T1000 (cell line): Measurements from ENCODE around the gene ARHGEF11.

Experiments used
- DNase-seq: peaks from one replicate; lab custom pipeline; 2025; ENCODE audit warnings: mixed read lengths; lab: John Stamatoyannopoulos, UW

ARHGEF11 gene

DNA sequence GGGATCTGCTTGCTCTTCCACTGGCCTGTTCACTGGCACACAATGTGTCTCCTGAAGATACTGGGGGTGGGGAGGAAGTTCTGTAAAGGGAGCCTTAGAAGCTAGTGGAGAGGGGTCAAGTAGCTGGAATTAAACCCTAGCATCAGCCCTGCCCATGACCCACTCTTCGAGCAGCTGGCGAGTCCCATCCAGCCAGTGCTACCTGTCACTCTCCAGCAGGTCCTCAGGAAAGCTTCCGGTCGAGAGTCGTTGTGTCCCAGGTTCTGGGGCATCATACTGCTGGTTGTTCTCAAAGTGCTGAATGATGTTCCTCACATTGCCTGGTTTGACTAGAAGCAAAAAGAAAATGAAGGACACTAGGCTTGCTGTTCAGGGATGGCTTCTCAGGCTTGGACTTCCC lies 94.2 kb downstream of the ARHGEF11 start:
- DNase-seq, result no peak

DNA sequence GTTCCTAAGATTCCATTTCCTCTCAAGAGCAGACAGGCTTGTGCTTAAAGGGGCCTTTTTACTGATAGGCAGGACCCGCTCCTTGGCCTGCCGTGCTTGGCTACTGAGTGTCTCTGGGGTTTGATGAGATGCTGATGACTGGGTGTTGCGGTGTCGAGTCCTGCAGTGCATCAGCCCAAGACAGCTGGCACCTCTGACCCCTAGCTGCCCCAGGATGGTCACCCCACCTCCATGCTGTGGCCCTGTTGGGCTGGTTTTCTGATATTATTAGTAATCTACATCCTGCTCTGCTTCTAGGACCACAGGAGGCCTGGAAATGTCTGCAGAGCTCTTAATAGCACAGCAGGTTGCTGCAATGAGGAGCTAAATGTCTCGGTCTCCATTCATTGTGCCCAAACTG lies 96.4 kb downstream of the ARHGEF11 start:
- no peak for DNase-seq

DNA sequence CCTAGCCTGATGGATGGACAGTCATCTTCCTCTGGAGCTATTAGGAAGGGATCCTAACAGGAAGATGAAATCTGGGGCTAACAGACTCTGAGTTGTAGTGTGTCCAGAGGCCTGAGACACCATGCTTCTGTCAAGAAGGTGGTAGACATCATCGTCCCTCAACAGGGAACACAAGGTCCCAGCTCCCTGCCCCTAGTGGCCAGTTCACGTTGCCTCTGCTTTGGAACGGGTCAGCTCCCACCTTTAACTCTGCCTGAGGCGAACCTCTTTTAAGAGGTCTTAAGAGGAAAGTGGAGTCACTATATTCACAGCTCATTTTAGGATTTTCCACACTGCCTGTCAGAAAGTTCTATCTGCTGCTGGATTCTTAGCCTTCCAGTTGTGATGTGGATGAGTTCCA lies 96.8 kb downstream of the ARHGEF11 start:
- no peak for DNase-seq

DNA sequence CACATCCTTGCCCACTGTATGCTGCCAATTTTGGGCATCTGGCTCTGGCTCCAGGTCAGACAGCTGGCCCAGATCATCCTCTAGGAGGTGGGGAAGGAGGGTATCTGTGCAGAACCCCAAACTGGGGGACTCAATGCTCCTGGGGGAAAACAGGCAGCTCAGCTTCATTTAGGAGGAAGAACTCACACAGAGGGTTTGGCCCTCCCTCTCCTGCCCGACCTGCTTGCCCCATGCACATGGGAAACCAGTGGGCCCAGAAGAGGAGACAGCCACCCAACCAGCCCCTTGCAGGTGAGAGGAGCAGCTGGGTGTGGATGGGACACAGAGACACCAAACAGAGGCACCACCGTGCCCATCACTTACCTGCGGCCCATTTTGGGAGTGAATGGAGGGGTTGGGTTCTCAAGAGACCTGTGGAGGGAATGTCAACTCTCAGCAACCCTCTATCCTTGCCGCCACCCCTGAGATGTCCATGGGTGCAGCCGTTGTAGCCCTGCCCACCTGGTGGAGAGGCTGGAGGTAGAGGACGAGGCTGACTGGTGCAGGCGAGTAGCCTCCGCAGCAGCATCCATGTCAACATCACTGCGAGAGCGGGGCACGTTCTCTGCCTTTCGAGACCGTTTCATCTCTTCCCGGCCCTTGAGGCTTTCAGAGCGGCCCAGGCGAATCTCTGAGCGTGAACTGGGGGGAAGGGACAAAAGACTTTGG lies 97.6 kb downstream of the ARHGEF11 start:
- no peak for DNase-seq

DNA sequence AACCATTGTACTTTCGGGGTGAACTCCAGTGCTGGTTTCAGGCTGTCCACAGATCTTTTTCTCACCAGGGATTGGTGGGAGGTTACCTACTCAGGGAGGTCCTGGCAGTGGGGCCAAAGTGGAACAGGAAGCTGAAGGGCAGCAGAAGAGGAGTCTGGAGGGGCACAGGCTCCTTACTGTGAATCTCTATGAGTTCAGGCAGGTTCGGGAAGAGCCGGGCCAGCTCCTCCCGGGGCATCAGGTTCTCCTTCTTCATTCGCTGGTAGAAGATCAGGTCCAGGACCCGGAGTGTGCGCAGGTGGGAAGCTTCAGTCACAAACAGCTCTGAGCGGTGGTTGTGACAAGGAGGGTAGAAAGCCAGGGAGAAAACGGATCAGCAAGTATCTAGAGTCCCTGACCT lies 98.4 kb downstream of the ARHGEF11 start:
- no peak for DNase-seq

DNA sequence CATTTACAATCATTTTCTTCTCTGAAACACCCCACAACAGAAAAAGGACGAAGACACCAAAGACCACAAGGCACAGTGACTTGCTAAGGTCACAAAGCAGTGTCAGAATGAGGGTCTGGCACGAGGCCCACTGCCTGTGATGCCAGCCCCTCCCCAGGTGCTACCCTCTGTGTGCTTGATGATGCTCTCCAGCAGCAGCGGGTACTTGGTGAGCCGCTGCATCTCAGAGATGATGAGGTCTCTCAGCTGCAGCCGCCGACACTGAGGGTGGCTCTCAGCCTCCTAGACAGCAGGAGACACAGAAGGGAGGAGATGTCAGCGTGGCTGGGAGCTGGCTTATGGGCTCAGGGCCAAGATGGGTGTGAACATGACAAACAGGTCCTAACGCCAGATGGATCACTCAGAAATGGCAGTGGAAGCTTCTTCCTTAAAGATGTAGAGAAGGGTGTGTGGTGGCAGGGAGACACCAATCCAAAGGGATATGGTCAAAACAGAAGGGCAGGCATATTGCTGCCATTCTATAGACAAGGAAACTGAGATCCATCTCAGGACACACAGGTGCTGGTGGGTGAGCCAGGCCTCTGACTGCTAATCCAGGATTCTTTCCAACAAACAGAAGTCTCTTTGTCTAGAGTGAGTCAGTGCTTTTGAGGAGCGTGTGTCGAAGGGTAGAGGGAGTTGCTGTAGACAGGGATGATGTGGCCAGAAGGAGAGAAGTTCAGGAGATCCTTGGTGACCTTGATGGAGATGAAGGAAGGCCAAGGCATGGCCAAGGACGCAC lies 99.5 kb downstream of the ARHGEF11 start:
- no peak for DNase-seq

DNA sequence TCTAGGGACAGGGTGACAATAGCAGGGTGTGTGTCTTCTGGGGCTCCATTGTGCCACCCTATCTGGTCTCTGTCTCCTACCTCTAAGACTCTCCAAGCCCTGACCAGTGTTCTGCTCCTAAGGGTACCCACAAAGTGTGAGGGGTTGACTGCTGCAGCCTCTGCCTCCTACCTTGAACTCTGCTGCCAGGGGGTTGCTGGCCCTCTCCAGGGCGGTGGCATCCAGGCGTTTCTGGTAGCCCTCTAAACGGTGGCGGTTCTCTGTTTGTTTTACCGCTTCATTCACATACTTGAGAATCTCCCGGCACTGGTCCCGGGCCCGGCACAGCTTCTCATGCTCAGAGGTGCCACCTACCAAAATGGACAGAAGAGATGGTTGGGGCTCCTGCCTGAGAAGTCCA lies 100.7 kb downstream of the ARHGEF11 start:
- DNase-seq, result no peak

DNA sequence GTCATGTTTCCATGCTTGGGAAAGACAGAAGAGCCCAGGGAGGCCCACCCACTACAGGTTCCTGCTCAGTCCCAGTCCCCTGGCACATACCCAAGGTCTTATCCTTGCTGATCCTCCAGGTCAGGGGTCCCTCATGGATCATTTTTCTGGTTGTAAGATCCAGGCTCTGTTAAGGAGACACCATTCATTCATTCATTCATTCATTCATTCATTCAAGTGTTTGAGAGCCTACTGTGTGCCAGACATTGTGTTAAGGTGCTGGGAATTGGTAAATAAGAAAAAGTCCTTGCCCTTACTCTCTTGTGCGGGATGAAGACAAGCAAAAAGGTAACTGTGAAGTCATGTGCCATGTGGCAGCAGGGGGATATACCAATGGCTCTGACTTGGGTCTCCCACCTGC lies 101.3 kb downstream of the ARHGEF11 start:
- no peak for DNase-seq

DNA sequence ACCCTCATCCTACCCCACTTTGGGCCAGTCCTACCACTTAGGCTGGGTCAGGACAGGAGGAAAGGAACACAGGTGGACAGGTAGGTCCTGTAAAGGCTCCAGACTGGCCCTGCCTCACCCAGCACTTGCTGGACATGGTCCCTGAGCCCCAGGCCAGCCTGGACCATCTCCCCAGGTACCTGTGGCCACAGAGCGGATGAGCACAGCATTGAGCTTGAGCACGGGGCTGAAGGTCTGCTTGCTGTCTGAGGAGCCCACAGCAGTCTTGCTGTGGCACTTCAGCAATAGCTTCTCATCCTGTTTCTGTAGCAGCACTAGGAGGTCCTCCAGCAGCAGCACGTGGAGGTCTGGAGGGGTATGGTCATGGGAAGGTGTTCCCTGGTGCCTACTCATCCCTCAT lies 101.8 kb downstream of the ARHGEF11 start:
- DNase-seq, result no peak

DNA sequence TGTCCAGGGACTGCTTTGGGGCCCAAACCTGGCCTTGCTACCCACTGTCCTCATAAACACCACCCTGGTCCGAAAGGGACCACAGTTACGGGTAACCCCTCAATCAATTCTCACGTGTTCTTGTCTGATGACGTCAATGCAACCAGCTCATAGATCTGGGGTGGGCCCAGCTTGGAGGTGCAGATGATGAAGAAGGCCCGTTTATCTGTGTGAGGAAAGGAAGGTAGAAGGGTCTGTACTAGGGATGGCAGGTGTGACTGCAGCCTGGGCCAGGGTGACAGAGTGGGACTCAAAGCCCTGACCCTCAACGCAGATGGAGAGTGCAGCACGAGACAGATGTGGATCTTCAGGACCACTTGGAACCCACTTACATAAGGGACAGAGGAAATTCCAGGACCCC lies 103.0 kb downstream of the ARHGEF11 start:
- no peak for DNase-seq

DNA sequence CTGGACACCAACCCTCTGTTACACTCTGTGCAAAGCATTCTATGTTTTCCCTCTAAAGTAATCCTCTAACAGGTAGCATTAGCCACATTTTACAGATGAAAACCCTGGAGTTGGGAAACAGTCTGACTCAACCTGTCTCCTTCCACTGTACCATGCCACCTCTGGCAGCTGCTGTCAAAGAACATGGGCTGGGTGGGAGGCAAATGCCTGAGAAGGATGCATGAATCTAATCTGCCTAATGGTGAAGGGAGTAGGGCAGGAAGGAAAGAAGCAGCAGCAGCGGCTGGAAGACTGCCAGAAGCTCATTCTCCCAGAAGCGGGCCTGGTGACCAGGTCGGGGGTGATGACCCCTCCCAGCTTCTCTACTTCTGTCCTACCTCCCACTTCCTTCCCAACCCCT lies 103.4 kb downstream of the ARHGEF11 start:
- DNase-seq, result no peak

DNA sequence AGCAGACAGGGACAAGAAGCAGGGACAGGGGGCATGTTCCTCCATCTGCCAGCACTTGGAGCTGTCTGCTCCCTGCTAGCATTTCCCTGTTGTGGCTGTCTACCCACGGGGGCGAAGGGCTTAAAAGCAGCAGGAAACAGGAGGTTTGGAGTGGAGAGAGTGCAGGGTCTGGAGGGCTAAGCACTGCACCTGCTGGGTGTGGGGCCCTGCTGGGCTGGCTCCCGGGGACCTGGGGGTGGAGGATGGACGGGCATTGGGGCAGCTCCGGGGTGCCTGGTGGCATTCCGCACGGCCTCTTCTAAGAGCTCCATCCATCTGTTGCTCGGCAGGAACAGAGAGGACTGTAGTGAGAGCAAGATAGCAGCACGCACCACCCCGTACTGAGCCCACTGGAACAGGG lies 103.9 kb downstream of the ARHGEF11 start:
- DNase-seq, result no peak

DNA sequence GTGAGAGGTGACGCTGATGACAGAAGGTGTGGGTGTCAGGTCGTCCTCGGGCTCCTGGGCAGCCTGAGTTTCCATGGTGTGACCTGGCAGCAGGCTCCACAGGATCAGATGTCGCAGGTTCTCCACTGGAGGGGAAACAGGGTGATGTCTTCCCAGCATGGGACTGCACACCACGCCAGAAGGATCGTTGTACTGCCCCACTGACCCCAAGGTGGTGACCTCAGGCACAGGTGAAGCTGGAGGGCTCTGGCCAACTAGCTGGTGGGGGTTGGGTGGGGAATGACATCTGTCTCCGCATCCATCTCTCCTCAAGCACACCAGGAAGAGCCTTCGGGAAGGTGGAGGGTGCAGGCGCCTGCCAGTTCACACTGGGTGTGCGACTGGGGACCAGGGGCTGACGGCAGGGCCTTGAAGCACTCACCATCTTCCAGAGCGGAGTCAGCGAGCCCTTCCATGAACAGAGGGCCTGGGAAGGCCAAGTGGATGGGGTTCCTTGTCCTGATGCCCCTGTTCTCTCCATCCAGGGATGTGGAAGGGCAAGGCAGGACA lies 105.7 kb downstream of the ARHGEF11 start:
- no peak for DNase-seq

DNA sequence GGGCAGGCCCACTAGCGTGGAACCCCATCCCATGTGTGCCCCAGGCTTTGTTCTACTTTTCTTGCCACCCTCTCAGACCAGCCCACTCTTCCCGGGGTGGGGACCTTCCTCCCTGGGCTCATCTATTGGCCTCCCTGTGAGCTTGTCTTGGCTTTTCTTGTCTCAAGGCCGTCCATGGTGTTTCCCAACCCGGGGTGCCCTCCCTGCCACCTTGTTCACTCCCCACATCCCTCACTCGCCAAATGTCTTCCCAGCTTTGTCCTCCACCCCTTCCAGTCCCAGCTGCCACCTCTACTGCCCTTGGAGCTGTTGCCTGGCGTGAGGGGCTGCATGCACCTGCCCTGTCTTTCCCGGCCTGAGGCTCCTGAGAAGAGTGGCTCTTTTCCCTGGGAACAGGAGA lies 106.7 kb downstream of the ARHGEF11 start:
- DNase-seq, result no peak

DNA sequence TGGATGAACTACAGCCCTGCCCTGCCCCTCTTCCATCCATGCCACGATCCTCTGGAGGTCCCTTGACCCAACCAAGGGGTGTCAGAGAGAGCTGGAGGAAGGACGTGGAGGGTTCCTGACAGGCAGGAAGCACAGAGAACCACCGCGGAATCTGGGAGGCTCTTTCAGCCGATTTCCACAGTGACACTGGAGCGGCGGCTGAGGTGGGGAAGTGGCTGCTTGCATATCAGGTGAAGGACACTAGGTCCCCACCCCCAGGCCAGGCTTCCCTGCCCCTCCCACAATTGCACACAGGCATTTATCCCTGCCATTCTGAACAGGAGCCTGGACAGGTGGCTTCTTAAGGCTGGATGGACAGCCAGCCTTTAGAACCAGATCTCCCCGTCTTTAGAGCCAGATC lies 107.7 kb downstream of the ARHGEF11 start:
- DNase-seq, result no peak

DNA sequence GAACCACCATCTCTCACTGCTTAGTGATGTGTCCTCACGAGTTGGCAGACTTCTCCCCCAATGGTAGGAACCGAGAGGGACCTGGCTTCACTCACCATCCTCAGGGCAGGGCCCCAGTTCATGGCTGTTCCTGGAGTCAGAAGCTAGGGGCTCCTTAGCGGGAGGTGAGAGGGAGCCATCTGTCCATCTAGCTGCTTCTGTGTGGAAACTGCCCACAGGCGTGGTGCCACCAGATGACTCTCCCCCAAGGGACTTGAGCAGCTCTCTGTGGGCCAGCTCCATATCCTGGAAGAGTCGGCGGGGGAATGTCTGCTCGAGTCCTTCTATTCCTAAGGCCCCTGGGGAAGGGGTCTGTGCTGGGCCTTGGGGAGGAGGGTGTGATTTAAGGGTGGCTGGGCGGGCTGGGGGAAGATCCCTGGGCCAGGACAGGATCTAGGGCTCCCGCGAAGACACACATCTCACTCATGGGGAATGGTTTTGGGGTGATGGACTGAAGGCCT lies 108.8 kb downstream of the ARHGEF11 start:
- no peak for DNase-seq

DNA sequence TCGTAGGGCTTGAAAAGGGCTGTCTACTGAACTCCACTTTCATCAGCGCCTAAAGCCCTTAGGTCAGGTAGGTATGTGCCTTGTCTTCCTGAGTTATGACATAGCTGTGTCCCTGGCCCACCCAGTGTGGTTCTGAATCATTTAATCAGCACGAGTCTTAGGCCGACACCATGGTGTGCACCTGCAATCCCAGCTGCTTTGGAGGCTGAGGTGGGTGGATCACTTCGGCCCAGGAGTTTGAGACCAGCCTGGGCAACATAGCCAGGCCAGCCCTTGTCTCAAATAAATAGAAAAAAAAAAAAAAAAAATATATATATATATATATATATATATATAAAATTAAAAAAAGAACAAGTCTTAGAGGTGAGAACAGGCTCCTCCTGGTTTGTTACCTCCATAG lies 109.4 kb downstream of the ARHGEF11 start:
- DNase-seq, result no peak

DNA sequence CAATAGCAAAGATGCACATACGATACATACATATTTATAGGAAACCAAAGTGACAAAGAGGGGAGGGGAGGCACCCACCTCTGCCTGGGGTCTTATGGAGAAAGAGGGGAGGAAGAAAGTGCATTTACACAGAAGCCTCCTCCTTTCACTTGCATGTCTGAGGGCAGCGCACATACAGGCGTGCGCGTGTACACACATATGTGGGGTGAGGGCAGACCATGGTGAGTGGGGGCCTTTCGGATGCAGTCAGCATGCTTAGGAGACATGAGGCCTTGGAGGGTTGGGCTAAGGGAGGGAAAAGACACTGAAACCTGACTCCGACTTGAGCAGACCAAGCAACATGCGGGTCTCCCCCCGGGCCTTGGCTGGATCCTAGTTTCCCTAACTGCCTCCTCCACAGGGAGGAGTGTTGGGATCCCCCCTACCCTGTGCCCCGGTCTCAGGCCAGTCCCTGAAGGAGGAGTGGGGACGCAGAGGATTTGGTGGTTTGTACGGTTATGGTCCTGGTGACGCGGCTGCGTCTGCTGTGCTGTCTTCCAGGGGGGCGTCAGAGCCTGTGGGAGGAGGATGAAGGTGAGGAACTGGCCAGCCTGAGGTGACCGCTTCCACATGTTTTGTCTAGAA lies 109.9 kb downstream of the ARHGEF11 start:
- DNase-seq, result no peak

DNA sequence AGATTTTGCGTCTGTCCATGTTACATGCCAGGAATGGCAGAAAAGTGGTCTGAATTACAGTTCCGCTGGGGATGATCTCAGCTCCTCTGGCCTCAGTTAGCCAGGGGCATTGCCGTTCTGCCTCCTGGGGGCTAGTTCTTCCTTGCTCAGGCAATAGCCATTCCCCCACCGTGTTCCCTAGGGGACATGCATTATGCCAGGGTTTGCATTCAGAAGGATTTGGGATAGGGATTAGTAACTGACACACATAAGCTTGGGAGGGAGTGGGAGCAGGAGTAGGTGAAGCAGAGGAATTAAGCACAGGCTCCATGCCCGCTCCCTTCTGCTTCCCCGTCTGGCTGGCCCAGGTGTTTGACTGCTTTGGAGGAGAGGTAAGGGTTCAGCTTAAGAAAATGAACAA lies 112.4 kb downstream of the ARHGEF11 start:
- DNase-seq, result no peak

DNA sequence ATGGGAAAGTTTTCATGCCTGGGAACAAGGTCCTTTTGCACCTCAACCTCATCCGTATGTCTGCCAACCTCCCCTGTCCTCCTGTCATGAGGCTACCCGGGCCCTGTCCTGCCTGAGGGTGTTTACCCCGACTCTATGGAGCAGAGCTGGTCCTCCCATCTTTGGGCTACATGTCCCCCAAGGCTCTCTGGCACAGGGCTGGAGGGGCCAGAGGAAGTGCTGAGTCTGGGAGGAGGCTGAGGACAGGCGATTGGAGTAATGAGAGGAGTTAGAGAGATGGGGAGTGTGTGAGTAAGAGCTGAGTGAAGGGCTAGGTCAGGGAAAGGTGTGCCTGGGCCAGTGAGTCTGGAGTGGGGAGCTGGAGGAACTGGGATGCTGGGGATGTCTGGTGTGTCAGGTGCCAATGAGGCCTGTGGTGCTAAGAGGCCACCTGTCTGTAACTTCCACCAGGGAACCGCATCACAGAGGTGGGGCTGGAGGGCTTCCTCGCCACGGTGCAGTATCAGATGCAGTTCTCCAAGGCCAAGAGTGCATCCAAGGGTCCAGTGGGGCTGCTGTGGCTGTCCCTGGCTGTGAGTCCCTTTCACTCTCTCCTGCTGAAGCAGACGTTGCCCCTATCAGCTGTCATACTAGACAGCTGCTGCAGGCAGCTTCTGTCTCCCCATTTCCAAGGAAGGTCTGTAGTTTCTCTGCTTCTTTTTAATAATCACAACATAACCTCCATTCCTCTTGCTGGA lies 113.4 kb downstream of the ARHGEF11 start:
- DNase-seq, result no peak

DNA sequence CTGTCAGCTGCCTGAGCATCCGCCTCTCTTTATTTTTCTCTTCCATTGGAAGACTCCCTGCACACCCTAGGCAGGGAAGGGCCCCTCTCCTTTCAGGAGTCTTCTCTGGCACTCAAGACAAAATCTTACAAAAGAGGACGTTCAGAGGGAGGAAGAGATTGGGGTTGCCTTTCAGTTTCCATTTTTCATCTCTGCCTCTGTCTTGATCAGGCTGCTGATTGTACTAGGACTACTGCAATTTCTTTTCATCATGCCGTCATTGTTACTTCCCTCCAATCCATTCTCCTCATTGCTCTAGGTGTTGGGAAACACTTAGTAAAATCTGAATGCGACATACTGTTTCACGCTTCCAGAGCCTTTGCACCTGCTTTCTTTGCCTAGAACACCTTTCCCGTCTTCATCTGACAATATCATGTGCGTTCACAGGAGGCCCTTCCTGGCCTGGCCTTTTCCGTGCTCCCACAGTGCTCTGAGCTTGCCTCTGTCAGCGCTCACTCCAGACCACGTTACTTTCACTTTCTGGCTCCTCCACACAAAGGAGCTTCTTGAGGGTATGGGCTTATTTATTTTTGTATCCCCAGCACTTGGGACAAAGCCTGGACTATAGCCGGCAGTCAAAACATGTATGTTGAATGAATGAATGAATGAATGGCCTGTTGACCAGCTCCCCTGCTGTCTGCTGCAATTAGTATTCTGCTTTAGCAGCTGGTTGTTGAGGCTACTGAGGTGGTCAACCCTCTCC lies 114.2 kb downstream of the ARHGEF11 start:
- DNase-seq, result no peak
